Adrenal gland (tissue), 5 donors: ENCODE measurements around the gene VARS2.

Experiments used
- POLR2A ChIP-seq, 2 donors: fragments of 450-650 bp; IDR thresholded peaks; one replicate each; pipeline ENCODE4 v1.6.1; 2017; ENCODE audit warnings: antibody characterized with exemption in 2 of 2, mild to moderate bottlenecking in 2 of 2, moderate library complexity in 1 of 2
- TF ChIP-seq, protein P1 (sequence below), 6 experiments: fragments of 450-650 bp in 4 of 6; fragments of 200-600 bp in 2 of 6; sonication (generic) in 1 of 6; IDR thresholded peaks; 1 replicate in 5 of 6; 2 replicates in 1 of 6; pipeline versions ENCODE4 v1.5.1 to v1.8.0; 2016 to 2021; ENCODE audit warnings: antibody characterized with exemption in 6 of 6, mild to moderate bottlenecking in 2 of 6, moderate library complexity in 1 of 6
- donor health status: DM: no; HTN: no; CAD: no.

DNA sequence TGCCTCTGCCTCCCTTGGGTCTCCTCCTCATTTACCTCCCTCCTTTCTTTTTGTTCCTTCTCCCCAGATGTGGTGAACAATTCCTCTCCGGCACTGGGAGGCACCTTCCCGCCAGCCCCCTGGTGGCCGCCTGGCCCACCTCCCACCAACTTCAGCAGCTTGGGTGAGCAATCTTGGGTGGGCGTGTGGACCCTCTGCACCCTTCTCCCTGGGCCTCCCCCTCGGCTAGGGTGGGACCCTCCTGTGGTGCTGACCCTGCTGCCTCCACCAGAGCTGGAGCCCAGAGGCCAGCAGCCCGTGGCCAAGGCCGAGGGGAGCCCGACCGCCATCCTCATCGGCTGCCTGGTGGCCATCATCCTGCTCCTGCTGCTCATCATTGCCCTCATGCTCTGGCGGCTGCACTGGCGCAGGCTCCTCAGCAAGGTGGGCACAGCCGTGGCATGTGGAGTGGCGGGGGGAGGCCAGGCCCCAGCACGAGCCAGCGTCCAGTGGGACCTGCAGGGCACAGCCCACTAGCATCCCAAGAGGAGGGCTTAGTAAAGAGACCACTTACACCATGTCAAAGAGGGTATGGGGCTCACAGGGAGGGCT, 20.9 kb upstream of the VARS2 start:
- TF ChIP-seq, protein P1, sequence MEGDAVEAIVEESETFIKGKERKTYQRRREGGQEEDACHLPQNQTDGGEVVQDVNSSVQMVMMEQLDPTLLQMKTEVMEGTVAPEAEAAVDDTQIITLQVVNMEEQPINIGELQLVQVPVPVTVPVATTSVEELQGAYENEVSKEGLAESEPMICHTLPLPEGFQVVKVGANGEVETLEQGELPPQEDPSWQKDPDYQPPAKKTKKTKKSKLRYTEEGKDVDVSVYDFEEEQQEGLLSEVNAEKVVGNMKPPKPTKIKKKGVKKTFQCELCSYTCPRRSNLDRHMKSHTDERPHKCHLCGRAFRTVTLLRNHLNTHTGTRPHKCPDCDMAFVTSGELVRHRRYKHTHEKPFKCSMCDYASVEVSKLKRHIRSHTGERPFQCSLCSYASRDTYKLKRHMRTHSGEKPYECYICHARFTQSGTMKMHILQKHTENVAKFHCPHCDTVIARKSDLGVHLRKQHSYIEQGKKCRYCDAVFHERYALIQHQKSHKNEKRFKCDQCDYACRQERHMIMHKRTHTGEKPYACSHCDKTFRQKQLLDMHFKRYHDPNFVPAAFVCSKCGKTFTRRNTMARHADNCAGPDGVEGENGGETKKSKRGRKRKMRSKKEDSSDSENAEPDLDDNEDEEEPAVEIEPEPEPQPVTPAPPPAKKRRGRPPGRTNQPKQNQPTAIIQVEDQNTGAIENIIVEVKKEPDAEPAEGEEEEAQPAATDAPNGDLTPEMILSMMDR (IDR thresholded peaks at IDR 0.05) = no peak
- no peak for TF ChIP-seq POLR2A (IDR thresholded peaks at IDR 0.05)
